GM03348 (cell line): Measurements from ENCODE around the gene PPP1R9B.
A peak's percentile ranks its signal among the peaks of the same experiment; 100 is the strongest.

Experiments
- DNase-seq: peaks from one replicate; pipeline ENCODE4 v3.0.0; 2012; ENCODE audit warnings: low spot score

PPP1R9B gene

DNA sequence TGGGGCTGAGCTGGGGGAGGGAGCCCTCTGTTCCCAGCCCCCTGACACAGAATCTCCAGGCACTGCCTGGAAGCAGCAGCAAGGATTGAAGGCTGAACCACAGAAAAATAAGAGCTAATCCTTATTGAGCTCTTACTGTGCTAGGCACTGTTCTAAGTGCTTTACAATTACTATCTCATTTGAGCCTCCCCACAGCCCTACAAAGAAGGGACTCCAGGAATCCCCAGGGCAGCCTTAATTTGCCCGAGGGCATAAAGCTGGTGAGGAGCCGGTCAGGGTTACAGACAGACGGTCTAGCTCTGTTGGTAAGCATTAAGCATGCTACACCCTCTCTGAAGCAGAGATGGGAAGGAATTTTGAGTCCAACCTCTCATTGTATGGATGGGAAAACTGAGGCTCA lies 27.5 kb downstream of the PPP1R9B start:
- no peak for DNase-seq

DNA sequence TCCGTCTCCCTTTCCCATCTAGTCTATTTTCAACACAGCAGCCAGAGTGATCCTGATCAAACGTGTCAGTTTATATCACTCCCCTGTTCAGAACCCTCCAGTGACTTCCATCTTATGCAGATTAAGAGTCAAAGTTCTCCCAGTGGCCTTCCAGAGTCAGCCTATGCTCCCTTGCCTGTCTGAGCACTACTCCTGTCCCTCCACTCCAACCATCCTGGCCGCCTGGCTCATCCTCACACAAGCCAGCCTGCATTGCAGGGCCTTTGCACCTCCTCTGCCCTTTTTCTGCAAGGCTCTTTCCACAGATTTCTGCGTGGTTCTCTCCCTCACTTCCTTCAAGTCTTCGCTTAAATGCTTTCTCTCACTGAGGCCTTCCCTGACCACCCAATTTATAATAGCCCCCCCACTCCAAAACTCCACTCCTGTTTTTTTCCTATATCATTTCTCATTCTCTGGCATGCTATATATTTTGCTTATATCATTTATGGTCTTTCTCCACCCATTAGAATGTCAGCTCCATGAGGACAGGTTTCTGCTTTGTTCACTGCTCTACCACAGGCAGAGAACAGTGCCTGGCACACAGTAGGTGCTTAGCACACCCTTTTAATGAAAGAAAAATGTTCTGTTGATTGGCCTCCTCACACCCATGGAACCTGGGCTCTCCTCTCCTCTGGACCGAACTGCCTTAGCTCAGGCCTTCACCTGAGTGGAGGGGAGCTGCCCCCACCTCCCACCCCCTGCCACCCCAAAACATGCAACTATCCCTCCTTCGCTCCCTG lies 29.8 kb downstream of the PPP1R9B start:
- no peak for DNase-seq

GRCh38 chr17:50118828-50119218 lies 31.7 kb downstream of the PPP1R9B start:
- DNase-seq: no peak

- DNase-seq: no peak
Measured at GRCh38 chr17:50118076-50118827, 32.2 kb downstream of the PPP1R9B start.

DNA sequence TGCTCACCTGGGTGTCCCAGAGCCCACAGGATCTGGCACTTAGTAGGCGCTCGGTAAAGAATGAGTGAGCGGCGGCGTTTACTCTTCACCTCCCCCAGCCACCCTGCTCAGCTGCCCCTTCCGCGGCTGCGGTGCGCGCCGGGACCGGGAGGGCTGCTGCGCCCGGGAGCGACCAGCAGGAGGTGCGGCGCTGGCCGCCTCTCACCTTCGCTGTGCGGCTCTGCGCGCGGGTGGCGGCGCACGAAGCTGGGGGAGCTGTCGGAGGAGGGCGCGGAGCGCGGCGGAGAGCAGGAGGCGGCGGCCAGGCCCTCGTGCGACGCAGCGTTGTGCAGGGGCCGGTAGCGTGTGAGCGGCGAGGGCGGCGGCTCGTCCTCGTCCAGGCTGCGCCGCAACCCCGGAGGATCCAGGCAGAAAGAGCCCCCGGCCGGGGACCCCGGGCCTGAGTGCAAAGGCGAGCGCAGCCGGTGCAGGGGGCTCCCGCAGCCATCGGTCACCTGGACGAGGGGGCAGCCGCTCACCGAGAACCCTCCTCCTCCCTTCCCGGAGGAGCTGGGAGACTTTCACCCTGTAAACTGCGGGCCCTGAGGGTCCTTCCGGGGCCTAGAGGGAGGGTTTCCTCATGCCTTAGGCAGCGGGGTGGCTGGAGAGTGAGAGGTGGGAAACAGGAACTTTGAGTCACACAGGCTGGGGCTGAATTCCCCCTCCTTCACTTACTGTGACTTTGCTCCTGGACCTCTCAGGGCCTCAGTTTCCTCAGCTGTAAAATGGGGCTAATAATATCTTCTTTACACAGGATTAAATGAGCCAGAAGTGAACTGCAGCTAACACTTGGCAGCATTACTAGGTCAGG lies 33.0 kb downstream of the PPP1R9B start:
- peak; percentile 79 for DNase-seq

- DNase-seq: no peak
Measured at GRCh38 chr17:50115756-50116155, 34.7 kb downstream of the PPP1R9B start.

DNA sequence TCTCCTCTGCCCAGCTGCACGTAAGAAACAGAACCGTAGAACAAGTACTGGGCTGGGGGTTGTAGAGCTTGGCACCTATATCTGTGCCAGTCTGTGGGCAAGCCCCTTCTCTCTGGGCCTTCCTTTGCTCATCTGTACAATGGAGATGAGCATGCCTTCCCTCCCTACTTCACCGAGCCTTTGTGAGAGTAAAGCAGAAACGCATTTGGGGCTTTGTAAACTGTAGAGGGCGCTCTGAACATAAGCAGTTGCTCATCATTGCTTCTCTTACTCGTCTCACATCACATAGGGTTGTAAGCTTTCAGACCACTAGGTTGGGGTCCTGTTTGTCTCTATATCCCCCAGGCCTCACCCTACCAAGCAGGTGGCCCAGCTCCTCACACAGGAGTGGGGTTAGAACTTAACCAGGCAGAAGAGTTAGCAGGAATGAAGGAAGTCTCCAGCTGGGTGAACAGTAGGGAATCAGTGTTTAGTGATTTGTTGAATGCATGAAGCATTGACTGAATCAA lies 35.6 kb downstream of the PPP1R9B start:
- DNase-seq: peak; percentile 75

DNA sequence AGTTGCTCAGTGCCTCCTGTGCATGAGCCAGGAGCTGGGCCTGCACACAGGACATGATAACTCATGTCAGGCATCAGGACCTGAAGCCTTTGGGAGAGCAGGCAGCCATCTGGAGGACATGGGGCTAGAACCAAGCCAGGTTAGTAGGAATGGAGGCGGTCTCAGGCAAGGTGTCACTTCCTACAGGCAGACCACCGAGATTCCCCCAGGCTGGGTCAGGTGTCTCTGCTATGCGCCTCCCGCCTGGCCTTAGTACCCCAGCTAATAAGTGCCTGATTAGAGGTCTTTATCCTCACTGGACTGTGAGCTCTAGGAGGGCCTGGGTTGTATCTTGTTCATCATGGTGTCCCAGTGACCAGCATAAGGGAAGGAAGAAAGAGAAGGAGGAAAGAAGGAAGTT lies 36.1 kb downstream of the PPP1R9B start:
- no peak for DNase-seq

GRCh38 chr17:50113624-50114320 lies 36.7 kb downstream of the PPP1R9B start:
- no peak for DNase-seq

- no peak for DNase-seq
Measured at GRCh38 chr17:50112694-50113093, 37.8 kb downstream of the PPP1R9B start.

DNA sequence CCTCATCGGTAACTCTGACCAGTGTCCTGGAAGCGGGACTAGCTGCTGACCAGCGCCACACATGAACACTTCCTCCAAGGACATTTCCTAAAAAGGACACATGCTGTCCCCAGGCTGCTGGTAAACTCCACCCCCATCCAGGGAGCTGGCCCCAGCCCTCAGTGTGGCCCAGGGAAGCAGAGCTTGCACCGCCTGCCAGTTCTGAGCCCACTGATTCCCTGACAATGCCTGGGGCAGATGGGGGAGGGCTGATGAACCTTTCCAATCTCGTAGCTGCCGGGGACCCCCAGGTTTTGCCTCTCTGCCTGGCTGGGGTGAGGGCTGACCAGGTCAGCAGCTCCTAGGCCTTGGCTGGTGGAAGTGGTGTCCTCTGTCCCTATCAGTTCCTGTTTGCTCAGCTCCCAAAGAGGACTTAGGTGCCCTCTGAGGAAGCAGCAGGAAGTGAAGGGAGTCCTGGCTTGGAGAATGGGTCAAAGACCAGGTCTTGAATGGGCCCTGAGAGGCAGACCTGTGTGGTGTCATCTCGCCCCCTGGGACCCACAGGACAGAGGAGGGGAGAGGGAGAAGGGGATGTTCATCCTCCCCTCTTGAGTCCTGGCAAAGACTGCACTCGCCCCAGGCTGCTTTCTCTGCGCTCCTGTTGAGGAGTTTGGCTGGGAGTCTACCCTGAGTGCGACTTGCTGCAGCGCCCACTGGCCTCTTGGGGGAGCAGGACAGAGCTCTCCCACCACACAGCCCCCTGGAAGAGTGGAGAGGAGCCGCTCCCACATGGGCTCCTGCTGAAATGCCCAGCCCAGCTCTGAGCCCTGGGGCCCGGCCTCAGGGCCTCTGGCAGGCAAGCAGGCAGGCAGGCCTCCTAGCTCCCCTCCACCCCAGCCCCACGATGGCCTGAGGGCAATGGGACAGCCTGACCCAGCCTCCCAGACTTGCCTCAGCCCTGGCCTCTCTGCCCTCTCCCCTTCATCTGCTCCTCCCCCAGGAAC lies 38.5 kb downstream of the PPP1R9B start:
- DNase-seq: no peak

DNA sequence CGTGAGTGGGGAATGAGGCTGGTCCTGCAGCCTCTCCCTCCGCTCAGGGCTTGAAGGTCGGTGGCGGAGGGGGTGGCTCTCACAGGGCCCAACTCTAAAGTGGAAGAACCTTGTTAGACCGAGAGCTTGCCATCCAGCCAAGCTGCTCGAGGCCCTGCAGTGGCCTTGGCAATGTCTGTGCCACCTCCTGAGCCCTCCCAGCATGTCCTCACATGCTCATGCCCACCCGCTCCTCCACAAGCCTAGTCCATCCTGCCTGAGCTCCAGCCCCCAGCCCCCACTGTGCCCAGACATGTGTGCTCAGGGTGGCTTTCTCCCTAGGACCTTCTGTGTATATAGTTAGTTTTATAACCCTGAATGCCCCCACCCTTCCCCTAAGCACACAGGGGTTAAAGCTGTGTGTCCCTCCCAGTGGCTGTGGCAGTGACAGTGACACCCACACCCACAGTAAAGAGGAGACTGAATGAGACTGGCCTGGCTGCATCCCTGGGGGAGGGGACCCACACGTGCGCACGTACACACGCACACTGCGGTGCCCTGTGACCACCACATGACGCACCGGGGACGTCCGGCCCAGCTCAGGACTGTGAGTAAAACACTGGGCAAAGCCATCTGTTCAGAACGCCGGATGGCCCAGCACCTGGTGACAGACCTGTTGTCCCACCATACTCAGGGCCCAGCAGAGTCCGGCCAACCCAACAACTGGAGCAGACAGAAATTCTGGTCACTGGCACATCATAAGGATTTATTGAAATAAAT lies 39.7 kb downstream of the PPP1R9B start:
- no peak for DNase-seq

DNA sequence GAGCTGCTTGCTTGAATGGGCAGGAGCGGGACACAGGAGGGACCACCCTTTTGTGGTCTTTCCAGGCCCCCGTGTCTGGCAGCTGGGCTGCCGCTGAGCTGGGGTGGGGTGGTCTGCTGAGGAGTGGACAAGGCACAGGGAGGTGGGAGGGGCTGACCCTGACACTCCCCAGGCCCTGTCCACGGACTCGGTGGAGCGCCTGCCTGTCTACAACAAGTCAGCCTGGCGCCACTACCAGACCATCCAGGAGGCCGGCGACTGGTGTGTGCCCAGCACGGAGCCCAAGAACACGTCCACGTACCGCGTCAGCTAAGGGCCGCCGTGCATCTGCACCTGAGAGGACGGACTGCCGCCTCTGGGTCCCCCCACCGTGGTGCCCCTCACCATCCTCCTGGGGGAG lies 40.7 kb downstream of the PPP1R9B start:
- DNase-seq: no peak

DNA sequence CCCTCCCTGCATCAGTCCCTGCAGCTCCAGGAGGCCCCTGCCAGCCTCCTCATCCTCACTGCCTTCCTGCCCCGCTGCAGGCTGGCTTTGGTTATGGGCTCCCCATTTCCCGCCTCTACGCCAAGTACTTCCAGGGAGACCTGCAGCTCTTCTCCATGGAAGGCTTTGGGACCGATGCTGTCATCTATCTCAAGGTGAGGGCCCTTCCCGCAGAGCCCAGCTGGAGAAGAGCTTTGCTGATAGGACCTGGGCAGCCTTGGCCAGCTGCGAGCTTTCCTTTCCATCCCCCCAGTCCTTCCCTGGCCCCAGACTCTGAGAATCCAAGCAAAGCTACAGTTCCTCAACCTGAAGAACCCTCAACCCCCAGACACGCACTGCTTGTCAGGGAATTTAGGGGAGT lies 41.3 kb downstream of the PPP1R9B start:
- no peak for DNase-seq

GRCh38 chr17:50108556-50108955 lies 41.9 kb downstream of the PPP1R9B start:
- DNase-seq: no peak

GRCh38 chr17:50107790-50108414 lies 42.6 kb downstream of the PPP1R9B start:
- DNase-seq: no peak

GRCh38 chr17:50106393-50107131 lies 43.9 kb downstream of the PPP1R9B start:
- no peak for DNase-seq

DNA sequence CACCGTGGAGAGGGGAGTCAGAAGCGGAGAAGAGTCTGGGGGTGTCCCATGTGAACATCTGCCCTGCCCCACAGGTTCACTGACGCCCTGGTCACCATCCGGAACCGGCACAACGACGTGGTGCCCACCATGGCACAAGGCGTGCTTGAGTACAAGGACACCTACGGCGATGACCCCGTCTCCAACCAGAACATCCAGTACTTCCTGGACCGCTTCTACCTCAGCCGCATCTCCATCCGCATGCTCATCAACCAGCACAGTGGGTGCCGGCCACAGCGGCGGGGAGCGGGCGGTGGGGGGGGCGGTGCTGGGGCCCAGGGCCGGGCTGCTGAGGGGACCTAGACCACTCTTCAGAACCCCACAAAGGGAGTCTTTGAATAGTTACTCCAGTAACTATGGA lies 44.7 kb downstream of the PPP1R9B start:
- DNase-seq: no peak

GRCh38 chr17:50103941-50104340 lies 46.5 kb downstream of the PPP1R9B start:
- no peak for DNase-seq
